AG20443 (cell line): Measurements from ENCODE around the gene PDCD7.
A peak's percentile ranks its signal among the peaks of the same experiment; 100 is the strongest.
"Not testable (repeated sequence)": the region's sequence is repeated elsewhere in the genome, so short reads cannot be mapped to it uniquely, and the experiment has no call there.

Experiments
- DNase-seq: peaks from one replicate; pipeline ENCODE4 v3.0.0; 2012; ENCODE audit warnings: low spot score, mixed read lengths

PDCD7 gene

DNA sequence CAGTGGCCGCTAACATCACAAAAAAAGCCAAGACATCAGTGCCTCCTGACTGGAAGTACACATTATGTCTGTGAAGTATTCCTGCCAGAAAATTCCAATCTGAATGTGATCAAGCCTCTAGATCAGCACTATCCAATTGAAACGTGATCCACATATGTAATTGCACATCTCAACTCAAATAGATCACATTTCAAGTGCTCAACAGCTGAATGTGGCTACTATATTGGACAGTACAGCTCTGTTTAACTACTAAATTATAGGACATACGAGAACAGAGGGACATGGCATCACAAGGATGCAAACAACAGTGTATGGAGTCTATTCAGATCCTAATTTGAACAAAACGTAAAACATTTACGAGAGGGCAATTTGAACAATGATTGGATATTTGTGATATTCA lies 18.1 kb downstream of the PDCD7 start:
- no peak for DNase-seq

DNA sequence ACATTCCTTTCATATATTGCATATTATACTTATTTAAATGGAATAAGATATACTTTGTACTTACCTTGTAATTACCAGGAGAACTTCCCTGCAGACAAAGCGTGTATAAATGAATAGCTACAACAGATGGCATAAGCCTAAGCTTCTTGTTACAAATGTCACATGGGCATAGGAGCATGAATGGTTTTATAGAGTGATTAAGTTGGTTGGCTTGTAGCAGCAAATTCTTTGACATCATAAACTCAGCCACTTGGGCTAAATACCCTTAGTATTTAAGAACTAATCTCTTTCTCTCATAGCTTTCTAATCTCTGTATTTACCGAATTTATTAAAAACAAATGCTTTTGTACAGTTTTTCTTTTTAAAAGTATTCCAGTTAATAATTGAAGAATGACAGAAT lies 18.5 kb downstream of the PDCD7 start, which contains the start of gene UBAP1L:
UBAP1L (minus strand) TSS at position 115 of the 400 bp plus-strand sequence. CDS start 8,985 bp downstream, outside the sequence.
- DNase-seq, result no peak

DNA sequence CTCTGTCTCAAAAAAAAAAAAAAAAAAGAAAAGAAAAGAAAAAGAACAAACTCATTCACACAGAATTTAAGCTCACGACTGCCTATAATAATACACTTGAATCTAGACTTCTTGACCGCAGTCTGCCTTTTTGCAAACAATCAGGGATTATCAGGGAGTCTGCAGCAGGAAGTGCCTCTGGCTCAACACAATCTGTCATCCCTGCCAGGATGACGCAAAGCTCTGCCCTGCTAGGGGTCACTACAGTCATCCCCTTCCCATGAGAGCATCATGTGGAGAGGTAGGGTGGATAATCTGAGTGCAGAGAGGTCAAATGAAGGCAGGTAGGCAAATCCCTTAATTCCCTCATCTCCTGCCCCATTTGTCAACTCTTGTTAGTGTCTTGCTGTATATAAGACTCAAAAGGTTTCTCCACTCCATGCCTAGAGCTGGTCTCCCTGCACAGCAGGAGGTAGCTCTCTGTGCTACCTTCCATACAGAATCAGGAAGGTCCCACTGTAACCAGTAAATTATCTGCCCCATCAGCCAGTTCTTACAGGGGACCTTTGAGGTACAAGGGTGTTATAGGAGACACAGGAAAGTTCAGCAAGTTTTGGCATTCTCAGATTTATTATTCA lies 22.8 kb downstream of the PDCD7 start:
- no peak for DNase-seq

DNA sequence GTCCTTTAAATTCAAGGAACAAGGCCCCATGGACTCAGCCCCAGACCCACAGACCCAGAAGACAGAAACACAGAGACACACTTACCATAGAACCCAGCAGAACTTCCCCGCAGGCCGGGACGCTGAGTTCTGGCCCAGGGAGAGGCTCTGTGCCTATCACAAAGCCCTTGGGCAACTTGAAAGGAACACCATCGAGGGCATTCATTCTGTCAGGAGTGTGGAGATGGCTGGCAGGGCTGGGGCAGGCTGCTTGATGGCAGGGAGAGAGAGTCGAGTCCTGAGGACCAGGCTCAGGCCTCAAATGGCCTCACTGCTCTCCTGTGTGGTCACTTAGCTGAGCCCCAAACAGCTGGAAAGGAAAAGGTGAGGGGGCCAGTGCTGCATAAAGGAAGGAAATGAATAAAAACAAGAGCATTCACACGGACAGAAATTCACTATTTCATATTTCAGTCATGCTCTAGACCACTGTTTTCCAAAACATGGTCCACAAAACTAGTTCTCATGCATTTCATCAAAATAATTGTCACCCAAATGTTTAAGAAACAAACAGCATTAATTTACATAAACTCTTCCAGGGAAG lies 27.5 kb downstream of the PDCD7 start:
- DNase-seq, result no peak

DNA sequence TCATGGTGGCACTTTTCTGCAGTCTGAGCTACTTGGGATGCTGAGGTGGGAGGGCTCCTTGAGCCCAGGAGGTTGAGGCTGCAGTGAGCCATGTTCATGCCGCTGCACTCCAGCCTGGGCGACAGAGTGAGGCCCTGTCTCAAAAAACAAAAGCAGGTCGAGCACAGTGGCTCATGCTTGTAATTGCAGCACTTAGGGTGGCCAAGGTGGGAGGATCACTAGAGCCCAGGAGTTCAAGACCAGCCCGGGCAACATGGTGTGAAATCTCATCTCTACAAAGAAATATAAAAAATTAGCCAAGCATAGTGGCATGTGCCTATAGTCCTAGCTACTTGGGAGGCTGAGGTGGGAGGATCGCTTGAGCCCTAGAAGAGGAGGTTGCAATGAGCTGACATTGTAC lies 28.6 kb downstream of the PDCD7 start:
- no peak for DNase-seq

DNA sequence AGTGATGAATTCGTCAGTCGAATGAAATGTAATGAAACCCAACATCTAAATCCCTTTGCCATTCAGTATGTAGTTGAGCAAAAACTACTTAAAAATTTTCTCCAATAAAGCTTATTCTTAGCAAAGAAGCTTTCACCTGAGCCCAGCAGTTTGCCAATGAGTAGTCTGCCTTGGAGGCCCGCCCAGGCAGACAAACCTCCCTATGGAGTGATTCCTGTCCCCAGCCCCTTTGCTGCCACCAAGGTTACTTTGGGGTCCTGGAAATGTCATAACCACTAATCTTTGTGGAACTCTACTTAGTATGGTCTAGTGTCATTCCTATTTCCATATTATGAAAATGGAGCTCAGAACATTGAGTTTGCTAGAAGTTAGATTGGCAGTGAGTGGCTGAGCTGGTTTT lies 30.7 kb downstream of the PDCD7 start:
- DNase-seq, result no peak

DNA sequence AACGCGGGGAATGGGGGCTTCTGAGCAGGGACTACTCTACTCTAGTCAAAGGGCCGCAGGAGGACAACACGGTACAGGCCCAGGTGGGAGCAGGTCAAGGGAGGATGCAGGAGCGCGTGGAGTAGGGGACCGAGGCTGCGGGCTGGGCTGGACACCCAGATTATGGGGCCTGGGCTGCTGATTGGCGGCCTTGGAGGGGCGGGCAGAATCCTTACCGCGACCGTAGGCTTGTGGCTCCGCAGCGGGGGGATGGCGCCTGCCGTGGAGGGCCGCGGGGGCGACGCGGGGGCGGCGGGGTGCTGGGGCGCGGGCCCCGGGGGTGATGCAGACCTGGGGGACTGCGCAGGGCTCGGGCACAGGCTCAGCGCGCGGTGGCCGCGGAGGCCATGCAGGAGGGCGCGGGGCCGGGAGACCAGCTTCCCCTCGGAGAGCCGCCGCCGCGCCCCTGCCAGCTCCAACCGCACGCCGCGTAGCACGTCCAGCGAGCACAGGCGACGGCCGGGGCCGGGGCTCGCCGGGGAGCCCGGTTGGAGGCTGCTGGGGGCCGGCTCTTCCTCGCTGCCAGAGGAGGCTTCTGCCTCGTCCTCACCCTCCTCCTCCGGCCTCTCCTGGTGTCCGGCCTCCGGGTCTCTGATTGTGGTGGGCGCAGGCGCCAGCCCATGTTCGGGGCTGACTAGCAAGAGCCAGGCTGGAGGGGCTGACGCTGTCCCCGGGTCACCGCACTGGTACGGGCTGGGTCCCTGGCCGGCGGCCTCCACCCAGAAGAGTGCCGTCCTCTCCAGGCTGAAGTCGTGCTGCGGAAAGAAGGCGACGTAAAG lies 31.5 kb downstream of the PDCD7 start:
- no peak for DNase-seq

DNA sequence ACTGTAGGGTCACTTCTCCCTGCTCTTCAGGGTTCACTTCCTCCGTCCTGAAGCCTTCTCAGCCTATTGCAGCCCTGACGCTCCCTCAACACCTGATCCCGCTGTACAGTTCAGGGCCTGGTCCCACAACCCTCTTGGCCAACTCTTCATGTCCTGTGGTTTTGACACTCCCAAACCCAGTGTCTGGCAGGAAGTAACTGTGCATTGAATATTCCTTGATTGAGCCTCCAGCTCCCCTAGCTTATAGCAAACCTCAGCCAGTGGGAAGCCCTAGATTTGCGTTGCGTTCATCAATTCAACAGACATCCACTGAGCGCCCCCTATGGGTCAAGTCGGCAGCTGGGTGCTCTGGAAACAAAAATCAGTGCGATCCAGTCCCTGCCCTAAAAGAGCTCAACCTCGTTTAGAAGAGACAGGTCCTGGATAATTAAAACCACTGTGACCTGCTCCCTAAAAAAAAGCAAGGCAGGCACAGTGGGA lies 32.2 kb downstream of the PDCD7 start:
- DNase-seq, result peak; percentile 75

DNA sequence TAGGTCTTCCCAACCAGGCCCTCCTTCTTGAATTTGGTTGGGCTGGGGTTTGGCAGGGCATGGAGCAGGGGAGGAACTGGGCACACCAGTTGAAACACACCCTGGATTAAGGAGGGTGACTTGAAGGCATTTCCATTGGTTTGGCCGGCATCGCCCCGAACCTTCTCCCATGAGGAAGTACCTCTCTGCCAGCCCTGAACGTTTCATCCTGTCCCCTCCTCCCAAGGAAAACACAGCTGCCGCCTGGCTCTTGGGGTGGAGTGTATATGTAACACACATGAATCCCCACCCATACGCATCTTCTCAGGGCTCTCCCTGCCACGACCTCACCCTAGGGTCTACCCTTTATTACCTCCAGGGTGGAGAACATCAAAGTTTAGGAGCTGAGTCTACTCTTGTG lies 33.2 kb downstream of the PDCD7 start:
- DNase-seq, result no peak

DNA sequence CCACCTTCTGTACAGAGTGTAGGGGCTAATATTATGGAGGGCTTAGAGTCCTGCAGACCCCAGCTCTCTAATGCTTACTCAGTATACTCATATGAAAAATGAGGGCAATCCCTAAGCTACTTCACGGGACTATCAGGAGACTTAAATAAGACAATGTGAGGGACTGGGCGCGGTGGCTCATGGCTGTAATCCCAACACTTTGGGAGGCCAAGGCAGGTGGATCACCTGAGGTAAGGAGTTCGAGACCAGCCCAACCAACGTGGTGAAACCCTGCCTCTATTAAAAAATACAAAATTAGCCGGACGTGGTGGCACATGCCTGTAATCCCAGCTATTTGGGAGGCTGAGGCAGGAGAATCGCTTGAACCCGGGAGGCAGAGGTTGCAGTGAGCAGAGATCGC lies 33.8 kb downstream of the PDCD7 start:
- not testable (repeated sequence) for DNase-seq

DNA sequence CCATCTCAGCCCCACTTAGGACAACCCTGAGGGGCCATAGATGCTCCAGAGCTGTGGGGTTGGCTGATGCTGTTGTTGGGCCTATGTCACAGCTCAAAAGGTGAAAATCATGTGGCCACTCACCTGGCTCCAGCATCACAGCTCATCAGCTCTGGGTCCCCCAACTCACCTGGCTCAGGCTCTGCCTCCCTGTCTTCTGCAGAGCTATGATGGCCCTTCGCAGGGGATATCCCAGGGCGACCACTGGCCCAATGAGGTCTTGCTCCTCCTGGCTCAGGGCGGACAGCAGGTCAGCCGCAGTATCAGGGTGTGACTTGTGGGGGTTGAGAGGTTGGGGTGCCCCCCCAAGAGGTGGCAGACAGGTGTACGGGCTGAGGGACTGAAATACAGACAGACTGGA lies 34.3 kb downstream of the PDCD7 start:
- DNase-seq, result no peak

DNA sequence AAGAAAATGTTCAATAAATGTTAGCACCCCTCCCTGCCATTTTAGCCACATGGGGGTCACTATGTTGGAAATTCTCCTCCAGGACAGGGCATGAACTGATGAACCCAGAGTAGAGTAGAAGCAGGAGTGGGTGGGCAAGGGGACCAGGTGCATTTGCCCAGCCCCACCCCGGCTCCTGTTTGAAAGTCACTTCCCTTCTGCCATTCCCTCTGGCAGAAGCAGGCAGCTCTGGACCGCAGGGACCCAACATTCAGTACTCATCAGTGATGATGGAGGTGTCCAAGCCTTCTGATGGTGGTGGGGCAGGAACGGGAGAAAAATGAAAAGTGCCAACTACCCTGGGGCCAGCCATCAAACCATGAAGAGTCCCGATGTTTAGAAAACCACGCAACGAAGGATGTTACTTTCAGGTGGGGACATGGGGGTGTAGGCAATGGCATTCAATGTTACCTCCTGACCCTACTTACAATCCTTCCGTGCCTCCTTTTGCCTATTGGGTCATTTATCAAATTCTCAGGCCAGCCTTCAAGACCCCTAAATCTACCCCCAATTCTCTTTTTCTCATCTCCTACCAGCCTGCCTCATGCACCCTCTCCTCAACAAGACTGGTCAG lies 35.9 kb downstream of the PDCD7 start:
- no peak for DNase-seq

DNA sequence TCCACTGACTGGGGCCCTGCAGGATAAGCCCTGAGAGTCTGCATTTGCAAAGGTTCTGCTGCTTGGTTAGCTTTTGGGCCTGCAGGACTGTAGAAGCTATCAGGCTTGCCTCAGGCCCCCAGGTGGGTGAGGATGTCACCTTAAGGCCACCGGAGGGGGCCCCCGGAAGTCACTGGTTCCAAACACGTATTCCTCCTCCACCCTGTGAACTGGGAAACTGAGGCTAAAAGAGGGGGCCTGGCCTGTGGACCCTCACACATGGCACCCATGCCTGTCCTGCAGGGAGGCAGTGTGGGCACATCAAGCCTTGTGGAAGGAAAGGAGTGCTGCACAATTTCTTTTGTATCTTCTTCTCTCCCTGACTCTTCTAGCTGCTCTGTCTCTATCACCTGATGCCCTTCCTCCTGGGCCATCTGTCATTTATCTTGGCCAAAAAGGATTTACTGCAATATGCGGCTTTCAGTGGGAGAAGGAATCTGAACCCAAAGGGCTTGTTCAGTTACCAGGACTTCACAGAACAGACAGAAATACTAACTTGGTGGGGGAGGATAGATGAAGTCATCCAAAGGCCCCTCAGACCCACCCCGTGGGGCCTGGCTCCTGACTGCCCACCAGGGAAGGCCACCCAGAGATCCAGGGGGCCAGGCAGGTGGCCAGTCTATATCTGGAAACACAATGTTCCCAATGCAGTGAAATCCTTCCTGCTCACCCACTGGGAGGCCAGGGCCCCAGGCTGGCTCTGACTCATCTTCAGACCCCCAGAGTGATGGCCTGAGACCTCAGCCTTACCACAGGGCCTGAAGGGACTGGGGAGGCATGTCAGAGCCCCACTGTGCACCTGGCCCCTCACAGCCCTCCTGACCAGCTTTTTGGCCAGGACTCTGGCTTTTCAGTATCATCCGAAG lies 36.9 kb downstream of the PDCD7 start:
- DNase-seq, result no peak

DNA sequence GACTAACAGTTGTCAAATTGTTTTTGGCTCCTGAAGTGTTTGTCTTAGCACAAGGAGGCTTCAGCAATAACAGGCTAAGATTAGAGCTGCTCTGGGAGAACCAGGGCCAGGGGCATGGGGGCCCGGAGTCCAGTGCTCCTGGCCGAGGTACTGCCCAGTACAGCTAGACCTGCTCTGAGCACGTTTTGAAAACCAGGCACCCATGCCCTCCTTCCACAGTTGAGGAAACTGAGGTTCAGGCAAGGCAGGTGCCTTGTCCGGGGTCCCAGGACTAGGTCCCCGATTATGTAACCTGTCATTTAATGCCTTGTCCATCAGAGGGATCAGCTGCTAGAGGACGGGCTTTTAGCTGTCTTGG lies 37.9 kb downstream of the PDCD7 start:
- DNase-seq, result no peak

DNA sequence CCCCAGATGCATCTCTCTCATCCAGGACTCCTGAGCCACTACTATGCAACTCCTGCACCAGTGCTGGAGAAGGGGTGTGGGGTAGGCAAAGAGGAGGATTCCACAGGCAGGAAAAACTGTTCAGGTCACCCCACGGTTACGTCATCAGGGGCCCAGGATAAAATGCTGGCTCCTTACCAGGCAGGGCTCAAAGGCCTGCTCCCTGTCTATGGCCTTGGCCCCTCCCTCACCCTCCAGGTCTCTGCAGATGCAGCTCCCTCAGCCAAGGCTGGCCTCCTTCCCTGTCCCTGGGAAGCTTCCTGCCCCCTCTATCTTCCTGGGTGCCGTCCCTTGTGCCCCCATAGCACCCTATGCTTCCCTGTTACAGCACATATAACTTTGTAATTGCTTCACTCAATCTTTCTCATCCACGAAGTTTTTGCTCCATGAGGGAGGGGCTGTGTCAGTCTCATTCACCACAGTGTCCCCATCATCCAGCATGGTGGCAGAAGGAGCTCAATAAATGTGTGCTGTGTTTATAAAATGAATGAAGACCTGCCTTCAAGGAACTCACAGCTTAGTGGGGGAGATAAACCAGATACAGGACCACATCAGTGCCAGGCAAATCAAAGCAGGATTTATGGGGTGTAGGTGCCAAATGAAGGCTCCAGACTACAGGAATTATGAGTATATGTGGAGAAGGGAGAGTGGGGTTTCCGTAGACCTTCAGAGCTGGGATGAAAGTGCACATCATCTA lies 38.4 kb downstream of the PDCD7 start:
- no peak for DNase-seq

DNA sequence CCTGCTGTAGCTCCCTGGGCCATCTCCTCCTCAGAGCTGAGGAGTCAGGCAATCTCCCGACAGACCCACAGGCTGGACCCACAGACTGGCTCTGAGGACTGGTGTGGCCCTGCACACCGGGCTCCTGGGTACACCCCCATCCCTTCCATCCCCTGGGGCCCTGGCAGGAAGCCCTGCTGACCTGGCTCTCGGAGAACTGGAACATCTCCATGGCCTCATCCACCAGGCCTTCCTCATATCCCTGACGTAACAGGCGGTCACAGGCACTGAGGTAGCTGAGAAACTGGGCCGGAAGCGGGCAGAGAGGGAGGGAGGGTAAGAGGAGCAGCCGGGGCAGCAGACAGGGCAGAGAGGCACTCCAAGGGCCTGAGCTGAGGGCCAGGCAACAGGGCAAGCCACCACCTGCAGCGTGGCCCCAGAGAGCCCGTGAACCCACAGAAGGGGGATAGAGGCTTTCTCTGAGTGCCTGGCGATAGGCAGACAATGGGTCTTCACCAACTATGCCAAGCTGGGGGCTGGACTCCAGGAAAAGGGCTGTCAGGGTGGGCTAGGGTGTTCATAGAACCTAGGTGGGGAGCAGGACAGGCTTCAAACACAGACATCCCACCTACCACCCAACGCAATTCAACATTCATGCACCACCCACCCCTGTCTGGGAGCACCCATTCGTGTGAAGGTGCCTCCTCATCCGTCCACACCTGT lies 39.2 kb downstream of the PDCD7 start:
- DNase-seq, result no peak

DNA sequence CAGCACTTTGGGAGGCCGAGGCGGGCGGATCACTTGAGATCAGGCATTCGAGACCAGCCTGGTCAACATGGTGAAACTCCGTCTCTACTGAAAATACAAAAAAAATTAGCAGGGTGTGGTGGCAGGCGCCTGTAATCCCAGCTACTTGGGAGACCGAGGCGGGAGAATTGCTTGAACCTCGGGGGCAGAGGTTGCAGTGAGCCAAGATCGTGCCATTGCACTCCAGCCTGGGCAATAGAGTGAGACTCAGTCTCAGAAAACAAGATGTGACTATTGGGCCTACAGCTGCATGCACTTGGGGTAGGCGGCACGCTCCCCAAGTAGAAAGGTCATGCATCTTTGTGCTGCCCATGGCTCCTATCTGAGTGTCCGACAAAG lies 39.8 kb downstream of the PDCD7 start:
- DNase-seq, result not testable (repeated sequence)

DNA sequence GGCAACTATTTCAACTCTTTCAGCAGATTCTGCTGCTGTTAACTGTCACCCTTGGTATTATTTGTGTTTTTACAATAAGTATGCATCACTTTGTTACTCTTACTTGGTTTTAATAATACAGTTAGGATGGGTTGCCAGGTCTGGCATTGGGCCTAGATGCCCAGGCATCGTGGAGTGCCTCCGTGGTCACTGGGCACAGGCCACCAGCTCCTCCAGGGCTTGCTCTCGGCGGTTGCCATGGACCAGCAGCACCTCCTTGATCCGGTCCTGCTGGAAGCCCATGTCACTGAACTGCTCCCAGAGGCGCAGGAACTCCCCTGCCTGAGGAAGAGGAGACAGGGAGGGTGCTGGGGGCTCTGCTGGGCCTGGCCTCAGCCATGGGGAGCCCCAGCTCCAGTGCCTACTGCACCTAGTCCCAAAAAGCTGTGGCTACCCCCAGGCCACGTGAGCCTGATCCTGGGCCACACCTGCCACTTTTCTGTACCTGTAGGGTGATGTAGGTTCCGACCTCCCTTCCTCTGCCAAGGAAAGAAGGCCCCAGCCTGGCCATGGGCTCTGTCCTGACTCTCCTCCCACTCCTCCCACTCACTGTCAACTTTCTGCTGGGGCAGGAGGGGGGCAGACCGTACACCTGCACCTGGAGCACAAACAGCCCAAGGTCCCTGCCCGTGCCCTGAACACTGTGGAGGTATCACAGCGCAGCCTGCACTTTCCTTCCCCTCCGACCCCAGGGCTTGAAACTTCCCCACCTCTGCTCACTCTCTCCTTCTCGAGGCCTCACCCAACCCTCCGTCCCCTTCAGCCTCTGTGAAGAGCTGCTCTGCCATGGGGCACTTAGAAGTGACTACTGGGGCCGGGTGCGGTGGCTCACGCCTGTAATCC lies 40.5 kb downstream of the PDCD7 start:
- no peak for DNase-seq
